BLaER1 treated with 17β-estradiol and CSF1 and Interleukin-3, amounts not matched to agents 10 nM and 100 nM (cell line): ENCODE data around the gene TEX12.
A peak's percentile ranks its signal among the peaks of the same experiment; 100 is the strongest.

Experiments used
- H3K27ac ChIP-seq, 11 experiments: shearing (Covaris generic); formaldehyde crosslinking; 2 replicates each; pipeline ENCODE4 v1.8.1; 2022
- H3K27me3 ChIP-seq, 11 experiments: shearing (Covaris generic); formaldehyde crosslinking; 2 replicates each; pipeline ENCODE4 v1.8.1; 2022
- H3K36me3 ChIP-seq, 11 experiments: shearing (Covaris generic); formaldehyde crosslinking; 2 replicates each; pipeline ENCODE4 v1.8.1; 2022
- H3K4me1 ChIP-seq, 10 experiments: shearing (Covaris generic); formaldehyde crosslinking; 2 replicates each; pipeline ENCODE4 v1.8.1; 2022
- H3K4me2 ChIP-seq, 11 experiments: shearing (Covaris generic); formaldehyde crosslinking; 2 replicates each; pipeline ENCODE4 v1.8.1; 2022
- H3K4me3 ChIP-seq, 10 experiments: shearing (Covaris generic); formaldehyde crosslinking; 2 replicates each; pipeline ENCODE4 v1.8.1; 2022
- H3K9ac ChIP-seq, 11 experiments: shearing (Covaris generic); formaldehyde crosslinking; 2 replicates each; pipeline ENCODE4 v1.8.1; 2022
- H3K9me3 ChIP-seq, 11 experiments: shearing (Covaris generic); formaldehyde crosslinking; replicated peaks in 1 of 11; 2 replicates each; pipeline ENCODE4 v1.8.1; 2022
- H4K20me1 ChIP-seq, 11 experiments: shearing (Covaris generic); formaldehyde crosslinking; 2 replicates each; pipeline ENCODE4 v1.8.1; 2022
- Cebpa-rat ChIP-seq, 11 experiments: shearing (Covaris generic); IDR thresholded peaks; 2 replicates each; pipeline ENCODE4 v1.8.1; 2022

Gene TEX12

DNA sequence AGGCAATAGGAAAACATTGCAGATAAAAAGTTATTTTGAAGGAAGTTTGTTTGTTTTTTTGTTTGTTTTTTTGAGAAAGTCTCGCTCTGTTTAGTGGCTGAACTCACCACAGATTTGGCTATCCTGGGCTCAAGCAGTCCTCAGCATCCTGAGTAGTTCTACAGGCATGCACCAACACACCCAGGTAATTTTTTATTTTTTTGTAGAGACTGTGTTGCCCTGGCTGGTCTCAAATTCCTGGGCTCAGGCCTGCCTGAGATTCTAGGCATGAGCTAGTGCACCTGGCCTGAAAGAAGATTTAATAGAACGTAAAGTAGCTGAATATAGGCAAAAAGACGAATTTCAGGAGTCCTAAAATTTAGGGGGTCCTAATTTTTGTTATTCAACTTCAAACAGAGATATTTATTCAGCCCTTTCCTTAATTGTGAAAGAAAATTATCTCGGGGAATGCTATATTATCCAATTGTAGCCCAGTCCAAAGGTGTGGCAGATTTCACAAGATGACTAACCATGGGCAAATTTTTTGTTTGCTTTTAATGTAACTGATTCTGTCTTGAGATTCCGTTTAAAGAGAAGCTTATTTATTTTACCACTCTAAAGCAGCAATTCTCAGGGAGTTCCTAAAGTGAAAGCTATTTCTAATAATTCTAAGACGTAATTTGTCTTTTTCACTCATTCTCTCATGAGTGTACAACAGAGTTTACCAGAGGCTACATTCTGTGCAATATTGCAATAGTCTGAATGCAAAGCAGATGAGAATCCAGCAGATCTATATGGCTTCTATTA, 4.2 kb upstream of the TEX12 start:
- Histone ChIP-seq H3K27me3 (no peaks in the 10 kb centered on the region), H3K27ac (no peak overlapping the region), H3K4me2 (no peak overlapping the region), H3K36me3 (no peaks in the 10 kb centered on the region), H3K4me3 (no peak overlapping the region), H3K9me3 (0 out of 22 replicates have a peak, but pooled peaks cover 0 to 6% (median 0%) of the 10 kb centered on the region in 11 experiments), H3K9ac (no peak overlapping the region), H4K20me1 (no peaks in the 10 kb centered on the region), H3K4me1 (peaks cover 0 to 57% (median 5%) of the 10 kb centered on the region in 10 experiments; a peak in 11 of 20 replicates)
- no peak for TF ChIP-seq Cebpa-rat (IDR thresholded peaks at IDR 0.05)

DNA sequence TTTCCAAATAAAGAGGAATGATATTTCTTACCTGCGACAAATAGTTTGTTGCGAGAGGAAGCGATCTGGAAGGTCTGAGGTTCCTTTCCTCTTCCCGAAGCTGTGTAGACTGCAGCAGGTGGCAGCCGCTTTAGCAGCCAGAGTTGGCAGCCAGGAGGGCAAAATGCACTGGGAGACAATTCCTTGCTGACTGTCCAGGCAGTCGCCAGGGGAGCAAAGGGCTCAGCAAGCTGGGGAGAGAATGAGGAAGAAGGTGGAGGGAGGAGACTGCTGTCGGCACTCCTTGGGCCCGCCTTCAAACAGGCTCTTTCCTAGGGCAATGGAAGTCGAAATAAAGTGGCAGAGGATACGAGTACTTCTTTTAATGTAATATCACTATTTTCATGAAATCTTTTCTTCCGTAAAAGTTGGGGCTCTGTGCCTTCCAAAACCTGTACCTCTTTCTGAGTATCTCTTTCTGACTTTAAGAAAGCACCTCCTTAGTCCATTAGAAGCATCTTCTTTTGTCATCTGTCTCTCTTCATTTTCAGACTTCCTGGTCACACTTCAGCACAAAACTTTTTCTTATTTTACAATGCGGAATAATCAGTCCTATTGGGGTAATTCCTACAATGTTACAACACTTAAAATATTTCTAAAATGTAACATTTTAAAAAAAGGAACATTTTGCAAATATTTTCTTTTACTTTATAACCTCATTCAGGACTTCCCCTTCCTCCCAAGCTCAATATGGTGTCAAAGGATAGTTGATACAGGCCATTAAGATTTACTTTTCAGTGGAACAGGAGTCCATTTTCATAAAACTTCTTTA, 3.1 kb upstream of the TEX12 start, which contains the start of gene IL18:
IL18 (minus strand) TSS at position 220 of the 811 bp plus-strand sequence. CDS start 9,041 bp downstream, outside the sequence.
- Histone ChIP-seq H3K4me1 (peaks cover 0 to 48% (median 4%) of the 10 kb centered on the region in 10 experiments; a peak in 11 of 20 replicates), H3K27ac (no peak within 1 kb of the TSS), H3K4me3 (no peak within 1 kb of the TSS; a peak in 1 of 20 replicates), H3K36me3 (no peaks in the 10 kb centered on the region), H3K9ac (no peak within 1 kb of the TSS), H3K27me3 (no peaks in the 10 kb centered on the region), H4K20me1 (no peaks in the 10 kb centered on the region), H3K4me2 (peak within 1 kb of the TSS in 3 of 11 experiments; percentile 19 to 52 (median 38); a peak in 4 of 22 replicates), H3K9me3 (0 out of 22 replicates have a peak, but pooled peaks cover 0 to 6% (median 0%) of the 10 kb centered on the region in 11 experiments)
- no peak for TF ChIP-seq Cebpa-rat (IDR thresholded peaks at IDR 0.05)

DNA sequence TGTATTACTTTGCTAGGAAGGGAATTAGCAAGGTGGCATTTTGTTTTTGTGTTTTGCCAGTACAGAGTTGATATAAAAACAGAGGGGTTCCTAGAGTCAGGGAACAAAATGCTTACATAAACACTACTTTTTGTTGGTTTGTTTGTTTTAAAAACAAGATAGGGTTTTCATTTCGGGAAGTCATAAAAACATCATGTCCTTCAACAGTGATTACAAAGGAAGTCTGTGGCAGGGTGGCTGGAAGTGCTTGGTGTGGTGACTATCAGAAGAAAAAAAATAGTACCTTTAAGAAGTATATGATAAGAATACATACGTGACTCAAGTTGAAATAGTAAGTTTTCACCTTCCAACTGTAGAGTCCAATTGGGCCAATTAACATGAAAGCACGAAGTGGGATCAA, 2.1 kb upstream of the TEX12 start:
- H4K20me1 ChIP-seq: no peaks in the 10 kb centered on the region
- TF ChIP-seq Cebpa-rat (IDR thresholded peaks at IDR 0.05): no peak
- H3K4me3 ChIP-seq: no peak overlapping the region
- H3K9ac ChIP-seq: no peak overlapping the region
- no peaks in the 10 kb centered on the region for H3K36me3 ChIP-seq
- H3K4me2 ChIP-seq: peak overlapping the region in 3 of 11 experiments; percentile 19 to 52 (median 38); a peak in 4 of 22 replicates
- no peak overlapping the region for H3K27ac ChIP-seq
- 0 out of 22 replicates have a peak, but pooled peaks cover 0 to 6% (median 0%) of the 10 kb centered on the region in 11 experiments for H3K9me3 ChIP-seq
- peaks cover 0 to 38% (median 0%) of the 10 kb centered on the region in 10 experiments; a peak in 8 of 20 replicates for H3K4me1 ChIP-seq
- no peaks in the 10 kb centered on the region for H3K27me3 ChIP-seq

DNA sequence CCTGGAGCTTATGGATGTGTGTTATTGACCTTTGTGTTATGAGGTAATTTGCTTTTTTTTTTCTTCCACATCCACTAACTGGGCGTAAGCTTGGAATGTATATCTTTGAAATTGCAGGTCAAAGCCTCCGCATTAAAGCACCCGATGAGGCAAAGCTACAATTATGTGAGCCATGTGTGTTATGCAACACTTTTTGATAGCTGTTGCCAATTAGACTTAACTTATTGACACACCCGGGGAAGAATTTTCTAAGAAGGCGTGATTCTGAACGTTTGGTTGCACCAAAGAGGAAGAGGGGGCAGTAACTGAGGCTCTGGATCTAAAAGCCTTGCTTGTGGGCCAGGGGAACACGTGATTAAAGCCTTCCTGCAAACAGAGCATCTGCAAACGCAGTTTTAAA, 610 bp upstream of the TEX12 start:
- peaks cover 0 to 24% (median 0%) of the 10 kb centered on the region in 10 experiments; a peak in 6 of 20 replicates for H3K4me1 ChIP-seq
- 0 out of 22 replicates have a peak, but pooled peaks cover 0 to 6% (median 0%) of the 10 kb centered on the region in 11 experiments for H3K9me3 ChIP-seq
- H3K36me3 ChIP-seq: no peaks in the 10 kb centered on the region
- H3K27me3 ChIP-seq: no peaks in the 10 kb centered on the region
- H3K9ac ChIP-seq: no peak overlapping the region
- H3K4me3 ChIP-seq: no peak overlapping the region
- peak overlapping the region in 2 of 11 experiments; percentile 14 to 23; a peak in 1 of 22 replicates for H3K4me2 ChIP-seq
- no peak overlapping the region for H3K27ac ChIP-seq
- no peak for TF ChIP-seq Cebpa-rat (IDR thresholded peaks at IDR 0.05)
- H4K20me1 ChIP-seq: no peaks in the 10 kb centered on the region

DNA sequence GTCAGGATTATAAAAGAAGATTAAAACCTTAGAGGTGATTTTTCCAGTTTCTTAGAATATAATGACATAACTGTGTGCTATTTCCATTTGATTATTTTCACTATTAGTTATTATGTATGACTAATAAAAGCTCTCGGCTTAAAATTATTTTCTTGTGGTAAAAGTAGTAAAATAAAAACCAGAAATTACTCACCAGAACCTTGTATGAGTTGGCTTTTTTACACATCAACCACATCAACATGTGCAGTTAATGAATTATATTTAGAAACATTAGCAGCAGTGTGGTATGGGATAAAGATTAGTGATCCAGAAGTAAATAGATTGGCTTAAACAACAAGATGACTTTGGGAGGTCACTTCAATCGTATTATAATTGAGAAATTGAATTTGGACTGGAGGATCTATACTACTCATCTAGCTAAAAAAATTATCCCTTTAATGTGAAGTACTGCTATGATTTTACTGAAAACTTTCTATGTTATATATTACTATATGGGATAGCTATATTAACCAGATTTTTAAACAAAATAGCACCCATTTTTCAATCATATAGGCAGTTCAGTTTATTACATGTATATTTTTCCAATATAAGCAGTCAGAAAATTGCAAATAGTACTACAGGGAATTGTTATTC, 5.3 kb downstream of the TEX12 start:
- no peaks in the 10 kb centered on the region for H3K27me3 ChIP-seq
- peaks cover 0 to 22% (median 16%) of the 10 kb centered on the region in 10 experiments; a peak in 15 of 20 replicates for H3K4me1 ChIP-seq
- TF ChIP-seq Cebpa-rat (IDR thresholded peaks at IDR 0.05): no peak
- no peak overlapping the region for H3K4me3 ChIP-seq
- H3K4me2 ChIP-seq: peak overlapping the region in 7 of 11 experiments; percentile 2 to 51 (median 33); a peak in 10 of 22 replicates
- no peak overlapping the region for H3K9ac ChIP-seq
- H3K9me3 ChIP-seq: 0 out of 22 replicates have a peak, but pooled peaks cover 0 to 2% (median 0%) of the 10 kb centered on the region in 11 experiments
- no peaks in the 10 kb centered on the region for H3K36me3 ChIP-seq
- H3K27ac ChIP-seq: 0 out of 22 replicates have a peak overlapping the region, but pooled peaks of 1 of the 11 experiments have one; percentile 11
- no peaks in the 10 kb centered on the region for H4K20me1 ChIP-seq

DNA sequence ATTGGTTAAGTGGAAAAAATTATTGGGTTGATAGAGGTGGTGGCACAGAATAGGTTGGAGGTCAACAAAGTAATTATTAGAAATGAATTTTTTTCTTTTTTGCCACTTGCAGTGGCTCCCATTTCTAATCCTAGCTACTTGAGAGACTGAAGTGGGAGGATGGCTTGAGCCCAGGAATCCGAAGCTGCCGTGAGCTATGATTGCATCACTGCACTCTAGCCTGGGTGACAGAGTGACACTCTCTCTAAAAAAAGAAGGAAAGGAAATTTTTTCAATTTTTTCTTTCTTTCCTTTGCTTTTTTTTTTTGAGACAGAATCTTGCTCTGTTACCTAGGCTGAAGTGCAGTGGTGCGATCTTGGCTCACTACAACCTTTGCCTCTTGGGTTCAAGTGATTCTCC, 6.0 kb downstream of the TEX12 start:
- Histone ChIP-seq H3K36me3 (no peaks in the 10 kb centered on the region), H3K4me3 (no peak overlapping the region), H3K4me2 (peak overlapping the region in 5 of 11 experiments; percentile 16 to 51 (median 33); a peak in 8 of 22 replicates), H3K9ac (no peak overlapping the region), H3K27me3 (no peaks in the 10 kb centered on the region), H3K4me1 (peaks cover 0 to 27% (median 17%) of the 10 kb centered on the region in 10 experiments; a peak in 16 of 20 replicates), H3K9me3 (no peaks in the 10 kb centered on the region), H3K27ac (no peak overlapping the region), H4K20me1 (no peaks in the 10 kb centered on the region)
- 0 out of 22 replicates have a peak, but pooled peaks of 1 of the 11 experiments have one; percentile 22 for TF ChIP-seq Cebpa-rat (IDR thresholded peaks at IDR 0.05)

DNA sequence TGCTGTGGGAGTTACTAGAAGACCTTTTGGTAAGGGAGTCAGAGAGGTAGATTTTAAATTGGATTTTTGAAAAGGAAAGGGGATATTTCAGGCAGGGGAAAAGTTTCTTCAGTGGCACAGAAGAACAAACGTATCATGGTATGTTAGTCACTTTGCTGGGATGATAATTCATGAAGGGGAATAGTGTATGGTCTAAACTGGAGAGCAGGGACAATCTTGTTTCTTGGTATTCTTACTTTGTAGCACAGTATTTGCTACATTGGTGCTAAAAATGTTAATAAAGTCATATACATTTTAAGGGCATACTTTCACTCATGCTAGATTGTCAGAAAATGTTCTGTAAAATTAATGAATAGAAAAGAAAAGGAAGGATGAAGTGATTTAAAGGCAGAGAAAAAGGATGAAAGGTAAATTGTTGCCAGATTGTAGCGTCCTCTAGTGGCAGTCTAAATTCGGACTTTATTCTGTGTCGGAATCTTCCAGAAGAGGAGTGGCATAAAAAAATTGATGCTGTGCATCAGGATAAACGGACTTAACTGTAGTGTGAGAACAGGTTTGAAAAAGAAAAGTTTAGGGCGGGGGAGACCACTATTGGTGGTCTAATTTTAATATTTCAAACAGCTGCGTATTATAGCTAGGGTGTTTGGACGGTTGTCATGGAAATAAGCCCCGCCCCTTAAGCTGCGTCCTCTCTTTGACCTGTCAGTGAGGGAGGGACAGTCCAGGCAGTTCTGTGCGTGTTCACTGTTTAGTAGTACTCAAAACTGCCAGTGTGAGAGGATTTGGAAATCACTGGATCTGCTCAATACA, 7.8 kb downstream of the TEX12 start, which contains the start of gene BCO2:
BCO2 (plus strand) TSS at position 724 of the 810 bp plus-strand sequence. CDS start 90 bp downstream, outside the sequence.
- H3K9ac ChIP-seq: 0 out of 22 replicates have a peak within 1 kb of the TSS, but pooled peaks of 1 of the 11 experiments have one; percentile 27
- H3K27ac ChIP-seq: peak within 1 kb of the TSS in 1 of 11 experiments; percentile 5; a peak in 1 of 22 replicates
- TF ChIP-seq Cebpa-rat (IDR thresholded peaks at IDR 0.05): no peak
- H4K20me1 ChIP-seq: no peaks in the 10 kb centered on the region
- H3K4me2 ChIP-seq: peak within 1 kb of the TSS in 8 of 11 experiments; percentile 11 to 71 (median 24); a peak in 13 of 22 replicates
- H3K36me3 ChIP-seq: no peaks in the 10 kb centered on the region
- peaks cover 16 to 46% (median 34%) of the 10 kb centered on the region in 10 experiments for H3K4me1 ChIP-seq
- H3K9me3 ChIP-seq: no peaks in the 10 kb centered on the region
- H3K27me3 ChIP-seq: no peaks in the 10 kb centered on the region
- peak within 1 kb of the TSS in 2 of 10 experiments; percentile 15 to 24; a peak in 3 of 20 replicates for H3K4me3 ChIP-seq
